Measurements from ENCODE around the gene ZNF358. TPM values are rescaled to one million over a fixed set of nuclear protein-coding genes. Genes with fewer than 3 reads are reported as not detected.

The ZNF358 gene
- total and polyA plus RNA-seq, 2 of the 13 experiments (the other 11 are each of a cell fraction or from before 2014, with no cell fraction given): 9.1 to 37.0 TPM

DNA sequence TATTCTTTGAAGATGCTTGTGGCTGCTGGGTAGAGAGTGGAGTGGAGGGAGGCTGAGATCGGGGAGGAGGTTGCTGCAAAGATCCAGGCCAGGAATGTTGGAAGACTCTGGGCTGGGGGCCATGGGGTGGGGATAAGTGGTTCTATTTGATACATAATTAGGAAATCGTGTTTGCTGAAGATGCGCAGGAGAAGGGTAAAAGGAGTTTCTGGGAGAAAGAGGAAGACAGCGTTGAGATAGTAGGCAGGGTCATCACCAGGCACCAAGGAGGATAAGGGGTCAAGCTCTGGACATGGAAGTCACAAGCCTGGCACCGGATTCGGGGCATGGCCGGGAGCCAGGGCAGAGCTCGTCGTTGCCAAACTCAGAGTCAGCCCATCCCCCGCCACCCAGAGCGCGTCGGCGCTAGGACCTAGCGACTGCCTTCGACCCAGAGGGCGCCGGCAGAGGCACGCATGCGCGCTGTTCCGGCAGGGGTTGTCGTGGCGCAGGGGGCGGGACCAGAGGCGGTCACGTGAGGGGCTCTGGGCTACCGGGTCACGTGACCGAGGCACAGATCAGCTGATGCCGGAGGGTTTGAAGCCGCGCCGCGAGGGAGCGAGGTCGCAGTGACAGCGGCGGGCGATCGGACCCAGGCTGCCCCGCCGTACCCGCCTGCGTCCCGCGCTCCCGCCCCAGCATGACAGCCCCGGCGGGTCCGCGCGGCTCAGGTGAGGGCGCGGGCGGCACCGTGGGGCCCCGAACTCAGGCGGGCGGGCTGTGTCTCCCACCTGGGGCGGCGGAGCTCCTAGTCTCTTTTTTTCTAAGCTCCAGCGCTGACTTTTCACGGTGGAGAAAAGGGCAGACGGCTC is 6.4 kb downstream of the ZNF358 start, which contains the start of gene MCOLN1 (continued):
- TF ChIP-seq ZNF280B (CRISPR knock-in tag; IDR thresholded peaks at IDR 0.05; ENCODE audit: borderline replicate concordance) (no peak), ZNF672 (CRISPR knock-in tag; IDR thresholded peaks at IDR 0.05) (no peak), ZNF331 (CRISPR knock-in tag; IDR thresholded peaks at IDR 0.05) (peak; percentile 84), RFX3 (CRISPR knock-in tag; IDR thresholded peaks at IDR 0.05) (no peak), E2F2 (CRISPR knock-in tag; IDR thresholded peaks at IDR 0.05; ENCODE audit: borderline replicate concordance) (no peak), NFE2 (CRISPR knock-in tag; IDR thresholded peaks at IDR 0.05) (no peak), ARNT (IDR thresholded peaks at IDR 0.05) (no peak), GATAD2A (CRISPR knock-in tag; IDR thresholded peaks at IDR 0.05) (peak; percentile 68; the same call in 1 of the 2 replicates), AGO2 (optimal IDR thresholded peaks at IDR 0.05; ENCODE audit: low read depth, low read length) (peak; percentile 61), ZNF10 (CRISPR knock-in tag; IDR thresholded peaks at IDR 0.05; ENCODE audit: borderline replicate concordance, low read depth) (no peak), POLR2AphosphoS5 (IDR thresholded peaks at IDR 0.05; ENCODE audit: low read depth, low read length) (no peak; the same call in 1 of the 2 replicates), RNF2 (conservative IDR thresholded peaks at IDR 0.05; ENCODE audit: low read depth) (peak; percentile 72; the same call in 1 of the 2 replicates), SP4 (CRISPR knock-in tag; IDR thresholded peaks at IDR 0.05) (peak; percentile 93), ZNF432 (CRISPR knock-in tag; IDR thresholded peaks at IDR 0.05; ENCODE audit: borderline replicate concordance) (no peak), SRSF1 (optimal IDR thresholded peaks at IDR 0.05; ENCODE audit: low read depth, low read length) (peak; percentile 34), ZFP1 (CRISPR knock-in tag; IDR thresholded peaks at IDR 0.05) (0 out of 2 replicates have a peak, but pooled peaks have one; percentile 63), THYN1 (CRISPR knock-in tag; IDR thresholded peaks at IDR 0.05; ENCODE audit: borderline replicate concordance, low read depth) (no peak), CBFB (CRISPR knock-in tag; IDR thresholded peaks at IDR 0.05) (peak; percentile 92)
- TF ChIP-seq, protein P1, sequence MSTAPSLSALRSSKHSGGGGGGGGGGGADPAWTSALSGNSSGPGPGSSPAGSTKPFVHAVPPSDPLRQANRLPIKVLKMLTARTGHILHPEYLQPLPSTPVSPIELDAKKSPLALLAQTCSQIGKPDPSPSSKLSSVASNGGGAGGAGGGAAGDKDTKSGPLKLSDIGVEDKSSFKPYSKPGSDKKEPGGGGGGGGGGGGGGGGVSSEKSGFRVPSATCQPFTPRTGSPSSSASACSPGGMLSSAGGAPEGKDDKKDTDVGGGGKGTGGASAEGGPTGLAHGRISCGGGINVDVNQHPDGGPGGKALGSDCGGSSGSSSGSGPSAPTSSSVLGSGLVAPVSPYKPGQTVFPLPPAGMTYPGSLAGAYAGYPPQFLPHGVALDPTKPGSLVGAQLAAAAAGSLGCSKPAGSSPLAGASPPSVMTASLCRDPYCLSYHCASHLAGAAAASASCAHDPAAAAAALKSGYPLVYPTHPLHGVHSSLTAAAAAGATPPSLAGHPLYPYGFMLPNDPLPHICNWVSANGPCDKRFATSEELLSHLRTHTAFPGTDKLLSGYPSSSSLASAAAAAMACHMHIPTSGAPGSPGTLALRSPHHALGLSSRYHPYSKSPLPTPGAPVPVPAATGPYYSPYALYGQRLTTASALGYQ (CRISPR knock-in tag; IDR thresholded peaks at IDR 0.05): 0 out of 2 replicates have a peak, but pooled peaks have one; percentile 41
- TF ChIP-seq, protein P2, sequence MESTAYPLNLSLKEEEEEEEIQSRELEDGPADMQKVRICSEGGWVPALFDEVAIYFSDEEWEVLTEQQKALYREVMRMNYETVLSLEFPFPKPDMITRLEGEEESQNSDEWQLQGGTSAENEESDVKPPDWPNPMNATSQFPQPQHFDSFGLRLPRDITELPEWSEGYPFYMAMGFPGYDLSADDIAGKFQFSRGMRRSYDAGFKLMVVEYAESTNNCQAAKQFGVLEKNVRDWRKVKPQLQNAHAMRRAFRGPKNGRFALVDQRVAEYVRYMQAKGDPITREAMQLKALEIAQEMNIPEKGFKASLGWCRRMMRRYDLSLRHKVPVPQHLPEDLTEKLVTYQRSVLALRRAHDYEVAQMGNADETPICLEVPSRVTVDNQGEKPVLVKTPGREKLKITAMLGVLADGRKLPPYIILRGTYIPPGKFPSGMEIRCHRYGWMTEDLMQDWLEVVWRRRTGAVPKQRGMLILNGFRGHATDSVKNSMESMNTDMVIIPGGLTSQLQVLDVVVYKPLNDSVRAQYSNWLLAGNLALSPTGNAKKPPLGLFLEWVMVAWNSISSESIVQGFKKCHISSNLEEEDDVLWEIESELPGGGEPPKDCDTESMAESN (CRISPR knock-in tag; conservative IDR thresholded peaks at IDR 0.05): peak; percentile 91; the same call in 1 of the 2 replicates
- TF ChIP-seq, protein P3, sequence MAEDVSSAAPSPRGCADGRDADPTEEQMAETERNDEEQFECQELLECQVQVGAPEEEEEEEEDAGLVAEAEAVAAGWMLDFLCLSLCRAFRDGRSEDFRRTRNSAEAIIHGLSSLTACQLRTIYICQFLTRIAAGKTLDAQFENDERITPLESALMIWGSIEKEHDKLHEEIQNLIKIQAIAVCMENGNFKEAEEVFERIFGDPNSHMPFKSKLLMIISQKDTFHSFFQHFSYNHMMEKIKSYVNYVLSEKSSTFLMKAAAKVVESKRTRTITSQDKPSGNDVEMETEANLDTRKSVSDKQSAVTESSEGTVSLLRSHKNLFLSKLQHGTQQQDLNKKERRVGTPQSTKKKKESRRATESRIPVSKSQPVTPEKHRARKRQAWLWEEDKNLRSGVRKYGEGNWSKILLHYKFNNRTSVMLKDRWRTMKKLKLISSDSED (CRISPR knock-in tag; IDR thresholded peaks at IDR 0.05): 0 out of 2 replicates have a peak, but pooled peaks have one; percentile 28

Measured in HepG2 (cell line).